Stimulated activated CD8-positive, alpha-beta memory T cell treated with anti-CD3 and anti-CD28 coated beads, Interleukin-4, amount 100 ng/mL, for 1 hour (primary cell): Measurements from ENCODE around the gene ROR2.

ENCODE experiments used
- DNase-seq, 2 donors: peaks; one replicate each; pipeline ENCODE4 v3.0.0-alpha.2; 2020; ENCODE audit warnings: low read depth in 2 of 2, low spot score in 1 of 2

The ROR2 gene

GRCh38 chr9:91693226-91693625 lies 256.8 kb downstream of the ROR2 start:
- DNase-seq, result no peak

- no peak for DNase-seq
Measured at GRCh38 chr9:91690540-91691249, 259.3 kb downstream of the ROR2 start.

- no peak for DNase-seq
Measured at GRCh38 chr9:91689006-91689405, 261.0 kb downstream of the ROR2 start.

GRCh38 chr9:91683269-91683668 lies 266.8 kb downstream of the ROR2 start:
- DNase-seq, result no peak

GRCh38 chr9:91682806-91683205 lies 267.2 kb downstream of the ROR2 start:
- DNase-seq, result no peak

GRCh38 chr9:91681461-91682305 lies 268.3 kb downstream of the ROR2 start:
- DNase-seq, result peak; percentile 14 to 29

- no peak for DNase-seq
Measured at GRCh38 chr9:91680998-91681397, 269.0 kb downstream of the ROR2 start.

- DNase-seq, result no peak
Measured at GRCh38 chr9:91680106-91680505, 269.9 kb downstream of the ROR2 start.

- no peak for DNase-seq
Measured at GRCh38 chr9:91678807-91679580, 271.0 kb downstream of the ROR2 start.

- DNase-seq, result no peak
Measured at GRCh38 chr9:91677822-91678436, 272.1 kb downstream of the ROR2 start.

GRCh38 chr9:91677331-91677730 lies 272.7 kb downstream of the ROR2 start:
- DNase-seq, result no peak

GRCh38 chr9:91676046-91676445 lies 274.0 kb downstream of the ROR2 start:
- no peak for DNase-seq

- DNase-seq, result no peak
Measured at GRCh38 chr9:91664663-91665062, 285.4 kb downstream of the ROR2 start.

GRCh38 chr9:91663858-91664257 lies 286.2 kb downstream of the ROR2 start:
- no peak for DNase-seq

- DNase-seq, result no peak
Measured at GRCh38 chr9:91661451-91661850, 288.6 kb downstream of the ROR2 start.

- no peak for DNase-seq
Measured at GRCh38 chr9:91660521-91660920, 289.5 kb downstream of the ROR2 start.

- no peak for DNase-seq
Measured at GRCh38 chr9:91659529-91660495, 290.2 kb downstream of the ROR2 start.

GRCh38 chr9:91658513-91659105 lies 291.4 kb downstream of the ROR2 start:
- no peak for DNase-seq

- DNase-seq, result no peak
Measured at GRCh38 chr9:91657501-91657900, 292.5 kb downstream of the ROR2 start.

- no peak for DNase-seq
Measured at GRCh38 chr9:91655658-91656057, 294.4 kb downstream of the ROR2 start.
